Activated CD4-positive, CD25-positive, alpha-beta regulatory T cell (primary cell): ENCODE measurements around the gene ASL.
"Not testable (repeated sequence)": the region's sequence is repeated elsewhere in the genome, so short reads cannot be mapped to it uniquely, and the experiment has no call there.

Source experiments
- DNase-seq, 4 experiments: peaks; one replicate each; lab custom pipeline; 2025; lab: John Stamatoyannopoulos, UW

ASL gene

GRCh38 chr7:66076462-66077329 lies 1.1 kb downstream of the ASL start:
- DNase-seq = no peak

GRCh38 chr7:66078067-66078466 lies 2.4 kb downstream of the ASL start:
- no peak for DNase-seq

DNA sequence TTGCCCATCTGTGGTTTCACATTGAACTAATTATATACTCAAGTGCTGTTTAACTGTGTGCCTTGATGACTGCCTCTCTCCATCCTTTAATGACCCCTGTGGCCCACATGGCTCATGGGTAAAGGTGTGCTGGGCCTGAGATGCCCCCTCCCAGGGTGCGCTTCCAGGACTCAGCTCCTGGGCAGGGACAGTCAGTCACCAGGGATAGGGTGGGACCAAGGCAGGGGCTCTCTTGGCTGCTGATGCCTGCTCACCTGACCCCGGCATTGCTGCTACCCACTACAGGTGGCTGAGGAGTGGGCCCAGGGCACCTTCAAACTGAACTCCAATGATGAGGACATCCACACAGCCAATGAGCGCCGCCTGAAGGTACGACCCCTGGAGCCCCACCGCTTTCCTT lies 6.5 kb downstream of the ASL start:
- DNase-seq = no peak

GRCh38 chr7:66082886-66083415 lies 7.3 kb downstream of the ASL start:
- no peak for DNase-seq

- no peak for DNase-seq
Measured at GRCh38 chr7:66083677-66084076, 8.1 kb downstream of the ASL start.

GRCh38 chr7:66088861-66089838 lies 13.5 kb downstream of the ASL start:
- DNase-seq = no peak

DNA sequence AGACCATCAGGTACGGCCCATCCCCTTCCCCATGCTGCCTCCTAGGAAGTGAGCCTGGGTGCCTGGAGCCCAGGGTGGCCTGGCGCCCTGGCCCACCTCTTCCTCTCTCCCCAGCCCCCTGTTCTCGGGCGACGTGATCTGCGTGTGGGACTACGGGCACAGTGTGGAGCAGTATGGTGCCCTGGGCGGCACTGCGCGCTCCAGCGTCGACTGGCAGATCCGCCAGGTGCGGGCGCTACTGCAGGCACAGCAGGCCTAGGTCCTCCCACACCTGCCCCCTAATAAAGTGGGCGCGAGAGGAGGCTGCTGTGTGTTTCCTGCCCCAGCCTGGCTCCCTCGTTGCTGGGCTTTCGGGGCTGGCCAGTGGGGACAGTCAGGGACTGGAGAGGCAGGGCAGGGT lies 17.0 kb downstream of the ASL start:
- no peak for DNase-seq

DNA sequence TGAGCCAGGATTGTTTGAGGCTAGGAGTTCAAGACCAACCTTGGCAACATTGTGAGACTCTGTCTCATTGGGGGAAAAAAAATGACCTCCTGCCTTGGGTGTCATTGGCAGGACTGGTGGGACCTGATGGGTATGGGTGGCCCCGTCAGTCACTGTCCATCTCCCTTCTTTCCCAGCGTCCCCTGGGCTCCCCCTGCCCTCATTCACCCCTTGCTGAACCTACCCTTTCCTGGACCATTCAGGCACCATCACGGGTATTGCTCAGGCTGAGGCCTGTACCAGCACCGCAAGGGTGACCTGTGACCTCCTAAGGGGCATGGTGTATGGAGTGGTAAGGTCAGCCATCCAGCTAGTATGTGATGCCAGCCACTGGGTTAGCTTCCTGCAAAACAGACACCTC lies 19.4 kb downstream of the ASL start:
- no peak for DNase-seq

DNA sequence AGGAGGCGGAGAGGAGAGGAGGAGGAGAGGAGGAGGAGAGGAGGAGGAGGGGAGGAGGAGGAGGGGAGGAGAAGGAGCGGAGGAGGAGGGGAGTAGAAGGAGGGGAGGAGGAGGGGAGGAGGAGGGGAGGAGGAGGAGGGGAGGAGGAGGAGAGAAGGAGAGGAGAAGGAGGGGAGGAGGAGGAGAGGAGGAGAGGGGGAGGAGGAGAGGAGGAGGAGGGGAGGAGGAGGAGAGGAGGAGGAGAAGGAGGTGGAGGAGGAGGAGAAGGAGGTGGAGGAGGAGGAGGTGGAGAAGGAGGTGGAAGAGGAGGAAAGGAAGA lies 23.6 kb downstream of the ASL start:
- DNase-seq = no peak

DNA sequence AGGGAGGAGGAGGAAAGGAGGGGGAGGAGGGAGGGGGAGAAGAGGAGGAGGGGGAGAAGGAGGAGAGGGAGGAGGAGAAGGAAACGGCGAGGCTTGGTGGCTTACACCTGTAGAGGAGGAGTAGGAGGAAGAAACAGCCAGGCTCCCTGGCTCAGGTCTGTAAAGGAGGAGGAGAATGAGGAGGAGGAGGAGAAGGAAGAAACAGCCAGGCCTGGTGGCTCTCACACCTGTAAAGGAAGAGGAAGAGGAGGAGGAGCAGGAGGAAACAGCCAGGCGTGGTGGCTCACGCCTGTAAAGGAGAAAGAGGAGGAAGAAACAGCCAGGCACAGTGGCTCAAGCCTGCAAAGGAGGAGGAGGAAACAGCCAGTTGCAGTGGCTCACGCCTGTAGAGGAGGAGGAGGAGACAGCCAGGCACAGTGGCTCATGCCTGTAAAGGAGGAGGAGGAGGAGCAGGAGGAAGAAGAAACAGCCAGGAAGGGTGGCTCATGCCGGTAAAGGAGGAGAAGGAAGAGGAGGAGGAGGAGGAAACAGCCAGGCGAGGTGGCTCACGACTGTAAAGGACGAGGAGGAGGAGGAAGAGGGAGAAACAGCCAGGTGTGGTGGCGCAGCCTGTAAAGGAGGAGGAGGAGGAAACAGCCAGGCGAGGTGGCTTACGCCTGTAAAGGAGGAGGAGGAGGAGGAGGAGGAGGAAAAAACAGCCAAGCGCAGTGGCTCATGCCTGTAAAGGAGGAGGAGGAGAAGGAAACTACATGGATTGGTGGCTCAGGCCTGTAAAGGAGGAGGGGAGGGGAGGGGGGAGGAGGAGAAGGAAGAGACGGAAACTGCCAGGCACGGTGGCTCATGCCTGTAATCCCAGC lies 24.2 kb downstream of the ASL start:
- no peak for DNase-seq

DNA sequence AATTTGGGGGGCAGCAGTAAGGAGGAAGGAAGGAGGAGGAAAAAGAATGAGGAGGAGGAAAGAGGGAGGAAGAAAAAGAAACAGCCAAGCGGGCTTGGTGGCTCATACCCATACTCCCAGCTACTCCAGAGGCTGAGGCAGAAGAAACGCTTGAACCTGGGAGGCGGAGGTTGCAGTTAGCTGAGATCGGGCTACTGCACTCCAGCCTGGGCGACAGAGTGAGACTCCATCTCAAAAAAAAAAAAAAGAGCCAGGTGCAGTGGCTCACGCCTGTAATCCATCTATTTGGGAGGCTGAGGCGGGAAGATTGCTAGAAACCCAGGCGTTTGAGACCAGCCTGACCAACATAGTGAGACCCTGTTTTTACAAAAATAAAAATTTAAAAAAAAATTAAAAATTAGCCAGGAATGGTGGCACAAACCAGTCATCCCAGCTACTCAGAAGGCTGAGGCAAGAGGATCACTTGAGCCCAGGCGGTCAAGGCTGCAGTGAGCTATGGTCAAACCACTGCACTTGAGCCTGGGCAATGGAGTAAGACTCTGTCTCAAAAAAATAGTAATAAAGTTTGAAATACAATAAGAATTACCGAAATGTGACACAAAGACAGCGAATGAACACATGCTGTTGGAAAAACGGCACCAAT lies 24.9 kb downstream of the ASL start:
- no peak for DNase-seq

DNA sequence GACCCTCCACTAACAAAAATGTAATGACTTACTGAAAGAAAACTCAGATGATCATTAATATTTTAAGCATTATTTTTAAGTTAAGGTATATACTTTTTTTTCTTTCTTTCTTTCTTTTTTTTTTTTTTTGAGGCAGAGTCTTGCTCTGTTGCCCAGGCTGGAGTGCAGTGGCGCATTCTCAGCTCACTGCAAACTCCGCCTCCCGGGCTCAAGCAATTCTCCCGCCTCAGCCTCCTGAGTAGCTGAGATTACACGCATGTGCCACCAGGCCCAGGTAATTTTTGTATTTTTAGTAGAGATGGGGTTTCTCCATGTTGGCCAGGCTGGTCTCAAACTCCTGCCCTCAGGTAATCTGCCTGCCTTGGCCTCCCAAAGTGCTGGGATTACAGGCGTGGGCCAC lies 26.5 kb downstream of the ASL start:
- DNase-seq = not testable (repeated sequence)

GRCh38 chr7:66103994-66104393 lies 28.4 kb downstream of the ASL start:
- DNase-seq = not testable (repeated sequence)

DNA sequence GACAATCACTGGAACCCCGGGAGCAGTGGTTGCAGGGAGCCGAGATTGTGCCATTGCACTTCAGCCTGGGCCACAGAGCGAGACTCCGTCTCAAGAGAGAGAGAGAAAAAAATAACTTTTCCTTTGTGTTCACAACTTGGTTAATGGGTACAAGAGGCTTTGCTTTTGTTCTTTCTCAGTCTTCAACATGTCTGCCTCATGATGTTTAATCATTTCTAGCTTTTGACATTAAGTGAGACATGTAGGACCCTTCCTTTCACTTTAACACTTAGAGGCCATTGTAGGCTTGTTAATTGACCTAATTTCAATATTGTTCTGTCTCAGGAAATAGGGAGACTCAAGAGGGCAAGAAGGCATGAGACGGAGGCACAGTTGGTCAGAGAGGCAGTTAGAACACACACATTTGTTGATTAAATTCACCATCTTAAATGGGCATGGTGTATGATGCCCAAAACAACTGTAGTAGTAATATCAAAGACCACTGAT lies 29.7 kb downstream of the ASL start:
- DNase-seq = no peak

DNA sequence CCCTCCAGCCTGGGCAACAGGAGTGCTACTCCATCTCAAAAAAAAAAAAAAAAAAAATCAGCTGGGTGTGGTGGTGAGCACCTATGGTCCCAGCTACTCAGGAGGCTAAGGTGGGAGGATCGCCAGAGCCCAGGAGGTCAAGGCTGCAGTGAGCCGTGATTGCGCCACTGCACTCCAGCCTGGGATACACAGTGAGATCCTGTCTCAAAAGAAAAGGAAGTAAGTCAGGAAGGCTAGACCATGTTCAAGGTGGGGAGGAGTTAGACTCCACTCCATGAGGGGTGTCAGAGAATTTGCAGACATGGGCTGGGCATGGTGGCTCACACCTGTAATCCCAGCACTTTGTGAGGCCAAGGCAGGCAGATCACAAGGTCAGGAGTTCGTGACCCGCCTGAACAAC lies 32.8 kb downstream of the ASL start:
- not testable (repeated sequence) for DNase-seq

DNA sequence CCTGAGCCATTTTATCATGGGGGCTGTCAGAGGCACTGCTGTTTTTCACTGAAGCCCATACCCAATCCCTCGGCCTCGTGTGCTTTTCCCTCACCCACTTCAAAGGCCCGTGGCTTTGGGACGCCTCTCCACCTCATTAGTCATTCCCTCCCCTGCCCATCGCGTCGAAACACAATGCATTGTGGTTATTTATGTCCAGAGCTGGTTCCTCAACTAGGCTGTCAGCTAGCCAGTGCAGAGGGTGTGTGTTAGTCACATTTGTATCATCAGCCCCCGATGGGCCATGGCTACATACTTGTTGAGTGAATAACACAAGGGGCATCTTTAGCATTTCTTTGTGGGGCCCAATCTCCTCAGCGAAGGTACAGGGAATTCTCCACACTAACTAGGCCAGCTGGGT lies 35.2 kb downstream of the ASL start:
- no peak for DNase-seq

GRCh38 chr7:66114743-66115649 lies 39.4 kb downstream of the ASL start, which contains the start of gene CRCP:
TSS of gene CRCP (plus strand) at chr7:66114847. CDS start at chr7:66114963, 116 bp downstream.
- peak; percentile 64 to 65 (median 65) for DNase-seq

- DNase-seq = not testable (repeated sequence)
Measured at GRCh38 chr7:66116680-66117420, 41.2 kb downstream of the ASL start.

DNA sequence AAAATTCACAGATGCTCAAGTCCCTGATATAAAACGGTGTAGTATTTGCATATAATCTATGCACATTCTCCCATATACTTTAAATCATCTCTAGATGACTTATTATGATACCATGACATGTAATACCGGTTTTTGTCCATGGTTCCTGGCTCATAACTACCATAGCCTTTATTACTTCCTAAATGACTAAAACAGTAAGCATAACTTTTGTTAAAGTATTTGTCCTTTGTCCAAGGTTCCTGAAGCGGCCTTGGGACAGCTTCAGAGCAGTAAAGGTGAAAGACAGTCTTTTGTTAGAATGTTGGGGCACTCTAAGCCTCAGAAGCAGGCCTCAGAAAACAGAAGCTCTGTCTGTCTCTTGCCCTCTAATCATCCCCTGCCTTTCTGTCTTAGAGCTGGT lies 43.0 kb downstream of the ASL start:
- DNase-seq = no peak
